ENCODE measurements around the gene SPDL1.

- no peak for TF ChIP-seq POLR2A (IDR thresholded peaks at IDR 0.05; ENCODE audit: low read depth, low read length)
- TF ChIP-seq POLR2AphosphoS5 (IDR thresholded peaks at IDR 0.05; ENCODE audit: low read depth, low read length): no peak
Measured at GRCh38 chr5:169550227-169550626, 33.3 kb upstream of the SPDL1 start.
